ENCODE results near the gene CNTNAP2.

DNA sequence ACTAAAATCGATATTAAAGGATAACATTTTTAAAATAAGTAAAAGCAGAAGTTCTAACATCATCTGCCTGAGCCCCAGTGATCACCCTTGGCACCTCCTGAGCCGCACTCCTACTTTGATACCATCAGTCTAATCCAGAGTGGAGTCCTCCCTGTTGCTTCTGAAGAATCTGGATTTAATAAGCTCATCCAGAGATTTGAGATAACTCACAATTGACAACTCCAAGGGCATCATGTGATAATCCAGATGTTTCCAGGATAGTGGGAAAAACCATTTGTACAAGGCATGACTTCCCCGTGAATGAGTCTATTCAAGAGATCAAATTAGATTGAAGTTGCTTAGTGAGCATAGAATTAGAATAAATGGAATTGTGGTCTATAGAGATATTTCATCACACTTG is 1998.2 kb downstream of the CNTNAP2 start:
- TF ChIP-seq, protein P1, sequence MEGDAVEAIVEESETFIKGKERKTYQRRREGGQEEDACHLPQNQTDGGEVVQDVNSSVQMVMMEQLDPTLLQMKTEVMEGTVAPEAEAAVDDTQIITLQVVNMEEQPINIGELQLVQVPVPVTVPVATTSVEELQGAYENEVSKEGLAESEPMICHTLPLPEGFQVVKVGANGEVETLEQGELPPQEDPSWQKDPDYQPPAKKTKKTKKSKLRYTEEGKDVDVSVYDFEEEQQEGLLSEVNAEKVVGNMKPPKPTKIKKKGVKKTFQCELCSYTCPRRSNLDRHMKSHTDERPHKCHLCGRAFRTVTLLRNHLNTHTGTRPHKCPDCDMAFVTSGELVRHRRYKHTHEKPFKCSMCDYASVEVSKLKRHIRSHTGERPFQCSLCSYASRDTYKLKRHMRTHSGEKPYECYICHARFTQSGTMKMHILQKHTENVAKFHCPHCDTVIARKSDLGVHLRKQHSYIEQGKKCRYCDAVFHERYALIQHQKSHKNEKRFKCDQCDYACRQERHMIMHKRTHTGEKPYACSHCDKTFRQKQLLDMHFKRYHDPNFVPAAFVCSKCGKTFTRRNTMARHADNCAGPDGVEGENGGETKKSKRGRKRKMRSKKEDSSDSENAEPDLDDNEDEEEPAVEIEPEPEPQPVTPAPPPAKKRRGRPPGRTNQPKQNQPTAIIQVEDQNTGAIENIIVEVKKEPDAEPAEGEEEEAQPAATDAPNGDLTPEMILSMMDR (conservative IDR thresholded peaks at IDR 0.05 in 1 of 2, IDR thresholded peaks at IDR 0.05 in 1 of 2; ENCODE audit: low read depth in 1 of 2, low read length in 2 of 2): no peak
- TF ChIP-seq EZH2 (IDR thresholded peaks at IDR 0.05; ENCODE audit: low read length, missing control alignments): no peak

Measured in fibroblast of lung (primary cell).